ENCODE measurements around the gene PEAK1.

Gene PEAK1, protein sequence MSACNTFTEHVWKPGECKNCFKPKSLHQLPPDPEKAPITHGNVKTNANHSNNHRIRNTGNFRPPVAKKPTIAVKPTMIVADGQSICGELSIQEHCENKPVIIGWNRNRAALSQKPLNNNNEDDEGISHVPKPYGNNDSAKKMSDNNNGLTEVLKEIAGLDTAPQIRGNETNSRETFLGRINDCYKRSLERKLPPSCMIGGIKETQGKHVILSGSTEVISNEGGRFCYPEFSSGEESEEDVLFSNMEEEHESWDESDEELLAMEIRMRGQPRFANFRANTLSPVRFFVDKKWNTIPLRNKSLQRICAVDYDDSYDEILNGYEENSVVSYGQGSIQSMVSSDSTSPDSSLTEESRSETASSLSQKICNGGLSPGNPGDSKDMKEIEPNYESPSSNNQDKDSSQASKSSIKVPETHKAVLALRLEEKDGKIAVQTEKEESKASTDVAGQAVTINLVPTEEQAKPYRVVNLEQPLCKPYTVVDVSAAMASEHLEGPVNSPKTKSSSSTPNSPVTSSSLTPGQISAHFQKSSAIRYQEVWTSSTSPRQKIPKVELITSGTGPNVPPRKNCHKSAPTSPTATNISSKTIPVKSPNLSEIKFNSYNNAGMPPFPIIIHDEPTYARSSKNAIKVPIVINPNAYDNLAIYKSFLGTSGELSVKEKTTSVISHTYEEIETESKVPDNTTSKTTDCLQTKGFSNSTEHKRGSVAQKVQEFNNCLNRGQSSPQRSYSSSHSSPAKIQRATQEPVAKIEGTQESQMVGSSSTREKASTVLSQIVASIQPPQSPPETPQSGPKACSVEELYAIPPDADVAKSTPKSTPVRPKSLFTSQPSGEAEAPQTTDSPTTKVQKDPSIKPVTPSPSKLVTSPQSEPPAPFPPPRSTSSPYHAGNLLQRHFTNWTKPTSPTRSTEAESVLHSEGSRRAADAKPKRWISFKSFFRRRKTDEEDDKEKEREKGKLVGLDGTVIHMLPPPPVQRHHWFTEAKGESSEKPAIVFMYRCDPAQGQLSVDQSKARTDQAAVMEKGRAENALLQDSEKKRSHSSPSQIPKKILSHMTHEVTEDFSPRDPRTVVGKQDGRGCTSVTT (N-terminal part only)

DNA sequence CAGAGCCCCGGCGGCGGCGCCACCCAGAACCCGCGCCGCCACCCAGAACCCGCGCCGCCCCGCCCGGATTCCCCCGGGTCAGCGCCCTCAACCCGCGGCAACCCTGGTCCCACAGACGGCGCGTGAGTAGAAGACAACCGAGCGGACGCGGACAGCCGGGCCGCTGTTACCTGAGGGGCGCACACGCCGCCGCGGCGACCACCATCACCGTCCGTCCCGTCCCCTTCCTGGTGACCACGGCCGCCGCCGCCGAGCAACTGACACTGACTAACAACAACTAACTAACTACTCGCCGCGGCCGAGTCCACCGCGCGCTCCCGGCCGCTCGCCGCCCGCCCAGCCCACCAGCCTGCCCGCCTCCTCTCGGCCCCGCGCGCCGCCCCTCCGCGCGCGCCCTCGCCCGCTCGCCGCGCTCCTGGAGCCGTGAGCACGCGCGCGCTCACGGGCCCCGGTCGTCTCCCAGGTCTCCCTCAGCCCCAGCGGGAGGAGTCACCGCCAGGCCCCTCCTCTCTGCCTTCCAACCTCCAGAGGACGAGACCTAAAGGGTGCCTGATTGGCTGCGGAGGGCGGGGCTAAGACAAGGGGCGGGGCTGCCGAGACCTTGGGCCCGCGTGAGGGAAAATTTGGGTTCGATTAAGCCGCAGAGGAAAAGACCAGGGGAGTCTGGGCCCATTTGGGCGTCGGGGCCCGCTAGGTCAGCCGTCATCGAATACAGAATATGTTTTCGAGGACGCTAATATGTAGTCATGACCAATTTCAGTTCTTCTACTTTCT, at the start of gene PEAK1:
TSS of gene PEAK1 (minus strand) at position 269 of the 774 bp plus-strand sequence. CDS start 238,178 bp downstream, outside the sequence.
- in situ Hi-C loops (cut with MboI; ENCODE audit: low sequenced_read_pairs): no loop called here

DNA sequence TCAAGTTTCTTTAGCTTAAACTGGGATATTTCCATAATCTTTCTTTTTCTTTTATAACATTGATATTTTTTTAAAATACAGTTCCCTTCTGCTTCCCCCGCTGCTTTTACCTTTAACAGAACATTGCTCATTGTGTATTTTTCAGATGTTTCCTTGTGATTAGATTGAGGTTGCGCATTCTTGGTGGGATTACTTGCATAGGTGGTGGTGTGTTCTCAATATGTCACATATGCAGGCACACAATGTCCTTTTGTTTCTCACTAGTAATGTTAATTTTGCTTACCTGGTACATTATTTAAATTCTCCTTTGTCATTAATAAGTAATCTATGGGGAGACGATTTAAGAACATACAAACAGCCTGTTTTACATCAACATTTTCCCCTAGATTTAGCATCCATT, 49.0 kb upstream of the PEAK1 start:
- in situ Hi-C loops (cut with MboI; ENCODE audit: low sequenced_read_pairs): no loop called here

DNA sequence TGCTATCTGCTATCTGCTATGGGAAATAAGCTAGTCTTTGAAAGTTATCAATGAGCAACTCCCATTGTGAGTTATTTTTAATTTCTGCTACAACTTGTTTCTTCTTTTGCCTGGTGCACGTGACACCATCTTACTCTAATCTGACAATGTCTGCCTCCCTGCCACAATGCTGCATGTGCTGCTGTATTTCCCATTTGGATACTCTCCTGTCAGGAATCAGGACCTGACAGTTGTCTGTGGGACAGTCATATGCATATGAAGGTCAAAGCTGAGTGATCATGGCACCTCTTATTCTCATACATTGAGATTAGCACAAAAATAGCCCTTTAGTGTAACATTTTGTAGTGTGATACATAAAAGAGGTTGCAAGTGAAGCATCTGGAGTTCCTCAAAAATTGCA, 46.6 kb upstream of the PEAK1 start:
- in situ Hi-C loops (cut with MboI; ENCODE audit: low sequenced_read_pairs): no loop called here

DNA sequence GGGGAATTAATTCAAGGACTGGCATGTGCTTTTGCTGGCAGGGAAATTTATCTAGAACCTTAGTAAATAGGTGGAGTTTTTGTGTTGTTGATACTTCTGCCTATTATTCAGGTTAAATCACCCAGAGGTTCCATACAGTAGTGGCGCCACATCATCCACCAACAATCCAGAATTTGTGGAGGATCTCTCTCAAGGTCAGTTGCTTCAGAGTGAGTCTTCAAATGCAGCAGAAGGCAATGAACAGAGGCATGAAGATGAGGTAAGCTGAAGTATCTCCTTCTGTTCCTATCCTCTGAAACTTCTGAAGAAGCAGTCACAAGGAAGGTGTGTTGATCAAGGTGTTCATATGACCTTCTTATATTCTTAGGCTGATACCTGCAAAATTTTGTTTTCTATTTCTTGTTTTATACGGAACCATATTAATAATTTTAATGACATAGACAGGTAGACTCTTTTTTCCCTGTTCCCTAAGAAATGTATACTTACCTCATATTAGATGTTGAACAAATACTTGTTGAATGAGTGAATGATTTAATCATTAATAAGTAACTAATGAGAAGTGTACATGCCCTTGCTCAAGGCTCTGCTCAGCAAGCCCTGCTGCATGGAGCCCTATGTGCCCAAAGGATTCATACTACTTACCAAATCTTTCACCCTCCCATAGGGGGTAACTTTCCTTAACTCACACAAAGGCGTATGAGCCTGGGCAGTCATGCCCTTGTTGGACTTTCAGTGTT, 44.4 kb upstream of the PEAK1 start:
- in situ Hi-C loops (cut with MboI; ENCODE audit: low sequenced_read_pairs): no loop called here

DNA sequence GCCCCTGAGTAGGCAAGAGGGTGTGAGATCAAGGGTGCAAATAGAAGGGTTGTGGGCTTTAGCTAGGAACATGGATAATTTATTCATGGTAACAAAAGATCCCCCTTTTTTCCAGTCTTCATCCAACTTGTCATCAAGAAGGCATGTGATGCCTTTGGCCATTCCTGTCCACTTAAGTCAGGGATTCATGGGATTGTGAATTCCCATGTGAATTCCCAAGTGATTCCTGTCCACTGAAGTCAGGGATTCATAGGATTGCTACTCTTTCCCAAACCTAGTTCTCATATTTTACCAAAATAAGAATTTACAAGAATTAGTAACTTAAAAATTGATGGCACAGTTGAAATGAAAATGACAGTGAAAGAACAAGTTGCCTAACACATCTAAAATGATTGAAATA, 41.6 kb upstream of the PEAK1 start:
- in situ Hi-C loops (cut with MboI; ENCODE audit: low sequenced_read_pairs): no loop called here

DNA sequence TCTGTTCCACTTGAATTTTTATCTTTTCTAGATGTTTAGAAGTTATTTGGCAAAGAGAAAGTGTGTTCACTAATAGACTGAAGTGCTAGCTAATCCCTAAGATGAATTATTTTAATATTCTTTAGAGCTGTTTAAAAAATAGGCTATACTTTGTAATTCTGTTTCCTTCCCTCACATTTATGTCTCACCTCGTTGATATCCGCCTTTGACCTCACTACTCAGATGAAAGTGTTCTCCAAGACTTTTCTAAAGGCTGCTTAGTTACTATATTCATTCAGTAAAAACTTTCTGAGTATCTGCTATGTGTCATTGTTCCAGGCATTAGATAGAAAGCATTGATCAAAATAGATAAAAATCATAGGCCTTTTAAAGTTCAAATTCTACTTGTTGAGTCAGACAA, 39.1 kb upstream of the PEAK1 start:
- in situ Hi-C loops (cut with MboI; ENCODE audit: low sequenced_read_pairs): no loop called here

DNA sequence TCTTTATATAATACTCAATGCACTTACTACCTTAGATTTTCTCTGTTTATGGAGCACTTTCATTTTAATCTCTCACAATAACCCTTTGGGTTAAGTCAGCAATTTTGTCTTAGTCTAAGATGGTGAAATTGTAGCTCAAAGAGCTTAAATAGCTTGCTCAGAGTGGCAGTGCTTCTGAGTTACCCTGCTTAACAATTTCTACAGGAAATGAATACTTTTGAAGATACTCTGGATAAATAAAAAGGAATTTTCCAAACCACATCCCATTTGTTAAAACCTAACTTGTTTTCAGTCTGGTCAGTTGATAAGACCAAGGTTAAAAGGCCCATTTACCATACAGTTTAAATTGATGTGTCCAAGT, 38.0 kb upstream of the PEAK1 start:
- in situ Hi-C loops (cut with MboI; ENCODE audit: low sequenced_read_pairs): no loop called here

DNA sequence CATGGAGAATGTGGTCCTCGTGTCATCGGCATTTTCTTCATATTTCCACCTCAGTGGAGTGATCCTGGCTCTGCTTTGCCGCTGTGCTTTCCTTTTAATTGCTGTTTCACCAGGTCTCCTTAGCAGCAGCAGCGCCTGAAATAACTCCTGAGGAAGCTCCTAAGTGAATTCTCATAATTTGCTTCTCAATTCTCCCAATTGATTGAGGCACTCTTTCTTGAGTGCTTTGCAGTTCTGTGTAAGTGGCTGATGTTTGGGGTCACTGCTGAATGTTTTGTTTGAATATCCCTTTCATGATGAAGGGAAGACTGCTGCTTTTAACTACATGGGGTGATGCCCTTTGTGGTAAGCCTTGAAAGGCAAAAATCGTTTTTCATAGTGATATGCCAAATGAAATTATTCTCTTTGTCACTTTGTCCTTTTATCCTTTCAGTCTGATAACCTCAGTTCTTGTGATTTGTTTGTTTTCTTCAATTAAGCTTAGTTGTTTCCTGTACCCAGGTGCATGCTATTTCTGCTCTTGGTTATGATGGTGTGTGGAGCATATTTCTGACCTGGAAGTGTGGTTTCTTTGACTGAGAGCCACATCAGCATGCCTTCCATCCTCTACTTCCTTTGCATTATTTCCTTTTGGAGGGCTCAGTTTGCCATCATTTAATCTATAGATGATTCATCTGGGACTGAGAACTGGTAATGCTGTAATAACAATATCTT, 37.4 kb upstream of the PEAK1 start:
- in situ Hi-C loops (cut with MboI; ENCODE audit: low sequenced_read_pairs): no loop called here

DNA sequence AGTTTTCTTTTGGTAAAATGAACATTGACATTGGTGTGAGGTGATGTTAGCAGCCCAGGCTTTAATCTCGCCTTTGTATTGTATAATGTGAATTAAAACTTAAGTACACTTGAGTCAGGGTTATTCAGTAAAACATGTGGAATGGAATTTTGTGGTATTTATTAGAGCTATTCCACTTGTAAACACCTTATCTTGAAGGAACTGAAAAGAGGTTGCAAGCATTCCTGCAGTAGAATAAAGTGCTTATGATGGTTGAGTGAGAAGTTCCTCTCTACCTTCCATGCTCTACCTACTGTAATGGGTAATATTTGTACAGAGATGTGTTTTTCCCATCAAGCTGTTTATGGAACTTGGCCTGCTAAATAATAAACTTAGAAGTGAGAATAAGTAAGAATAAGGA, 36.8 kb upstream of the PEAK1 start:
- in situ Hi-C loops (cut with MboI; ENCODE audit: low sequenced_read_pairs): no loop called here

DNA sequence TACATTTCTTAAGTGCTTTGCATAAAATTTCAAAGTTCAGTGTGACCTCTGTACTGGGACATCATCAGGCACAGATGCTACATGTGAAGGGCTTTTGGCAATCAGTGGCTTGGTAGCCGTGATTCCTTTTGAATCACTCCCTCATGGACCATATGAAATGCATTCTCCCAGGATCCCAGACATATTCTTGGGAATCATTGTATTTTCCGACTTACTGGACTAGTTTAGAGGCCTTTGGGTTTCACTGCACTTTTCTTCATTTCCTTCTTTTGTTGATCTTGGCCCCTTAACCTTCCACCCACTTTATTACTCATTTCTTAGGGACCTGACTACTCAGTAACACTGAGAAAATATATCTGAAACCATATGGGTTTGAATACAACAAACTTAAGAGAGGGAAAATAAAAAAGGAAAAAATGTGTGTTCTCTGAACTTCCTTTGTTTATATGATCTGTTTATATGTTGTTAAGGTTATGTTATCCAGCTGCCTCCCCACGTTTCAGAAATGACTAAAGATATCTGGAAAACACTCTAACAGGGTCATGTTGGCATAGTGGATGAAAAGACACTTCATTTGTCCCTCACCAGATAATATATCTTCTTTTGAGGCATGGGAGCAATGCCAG, 35.9 kb upstream of the PEAK1 start:
- in situ Hi-C loops (cut with MboI; ENCODE audit: low sequenced_read_pairs): no loop called here

DNA sequence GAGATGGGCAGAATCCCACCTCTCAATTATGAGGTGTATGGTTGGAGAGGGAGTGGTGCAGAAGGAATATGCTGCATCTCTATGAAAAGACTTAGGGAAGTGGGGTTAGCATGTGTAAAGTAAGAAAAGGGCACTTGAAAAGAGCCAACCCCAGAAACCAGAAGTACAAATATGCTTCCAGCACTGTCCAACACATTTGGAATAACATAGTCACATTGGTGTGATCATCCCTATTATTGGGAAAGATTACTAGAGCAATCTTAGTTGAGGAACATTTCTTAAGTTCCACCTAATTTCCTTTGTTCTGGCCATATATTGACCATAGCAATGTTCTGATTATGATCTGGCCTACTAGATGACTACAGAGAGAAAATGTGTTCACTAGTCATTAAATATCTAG, 35.0 kb upstream of the PEAK1 start:
- in situ Hi-C loops (cut with MboI; ENCODE audit: low sequenced_read_pairs): no loop called here

DNA sequence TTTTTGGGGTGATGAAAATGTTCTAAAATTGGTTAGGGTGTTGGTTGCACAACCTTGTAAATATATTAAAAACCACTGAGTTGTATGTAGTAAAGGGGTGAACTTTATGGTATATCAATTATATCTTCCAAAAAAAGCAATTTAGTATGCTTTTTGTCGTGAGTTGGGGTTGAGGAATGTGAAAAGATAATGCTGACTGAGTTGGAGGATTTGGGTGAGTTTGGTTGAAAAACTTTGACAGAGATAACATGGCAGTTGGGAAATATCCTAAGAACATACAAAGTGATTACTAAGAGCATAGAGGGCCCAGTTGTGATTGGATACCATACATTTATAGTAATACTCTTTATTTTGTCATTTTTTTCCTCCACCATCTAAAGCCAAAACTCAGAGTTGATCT, 34.4 kb upstream of the PEAK1 start:
- in situ Hi-C loops (cut with MboI; ENCODE audit: low sequenced_read_pairs): no loop called here

DNA sequence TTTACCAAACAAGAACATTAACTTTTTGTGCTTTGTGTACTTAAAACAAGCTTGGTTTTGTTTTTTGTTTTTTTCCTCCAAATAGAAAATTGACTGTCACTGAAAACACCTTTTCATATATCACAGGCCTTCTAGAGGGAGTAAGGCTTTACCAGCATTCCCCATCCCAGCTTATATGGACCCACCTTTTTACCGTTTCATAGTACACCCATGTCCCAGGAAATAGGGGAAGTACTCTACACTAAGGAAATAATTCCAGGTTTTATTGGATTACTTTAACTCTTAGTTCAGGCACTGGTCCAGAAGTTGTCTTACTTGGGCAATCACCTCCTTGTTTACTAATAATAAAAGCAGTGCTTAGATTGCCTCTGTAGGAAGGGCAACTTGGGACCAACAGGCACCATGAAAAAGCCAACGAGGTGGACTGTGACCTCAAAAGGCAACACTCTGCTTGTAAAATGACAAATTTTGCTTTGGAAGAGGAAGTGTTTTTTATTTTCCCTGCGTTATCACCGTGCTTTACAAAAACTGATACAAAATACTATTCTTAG, 27.0 kb upstream of the PEAK1 start:
- in situ Hi-C loops (cut with MboI; ENCODE audit: low sequenced_read_pairs): no loop called here

DNA sequence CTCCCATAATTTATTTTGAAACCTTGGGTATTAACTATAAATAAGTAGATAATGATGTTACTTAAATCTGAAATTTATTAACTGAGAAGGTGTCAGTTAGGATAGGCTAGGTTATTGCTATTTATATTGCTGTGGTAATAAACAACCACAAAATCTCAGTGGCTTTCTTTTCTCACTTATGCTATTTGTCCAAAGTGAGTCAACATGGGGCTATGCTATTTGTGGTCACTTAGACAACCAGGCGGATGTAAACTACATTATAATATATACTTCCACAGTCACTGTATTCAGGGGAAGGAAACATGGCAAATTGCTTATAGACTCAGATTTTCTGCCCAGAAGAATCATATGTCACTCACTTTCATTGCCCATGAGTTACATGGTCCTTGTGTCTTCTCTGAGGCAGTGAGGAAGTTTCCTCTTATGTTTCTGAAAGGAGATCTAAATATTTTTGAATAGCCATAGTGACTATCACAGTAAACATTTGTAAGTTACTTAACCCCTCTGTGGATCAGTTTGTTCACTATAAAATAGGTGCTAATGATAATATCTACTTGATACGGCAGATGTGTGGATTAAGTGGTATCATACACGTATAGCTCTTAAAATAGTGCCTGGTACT, 20.6 kb upstream of the PEAK1 start:
- in situ Hi-C loops (cut with MboI; ENCODE audit: low sequenced_read_pairs): no loop called here

DNA sequence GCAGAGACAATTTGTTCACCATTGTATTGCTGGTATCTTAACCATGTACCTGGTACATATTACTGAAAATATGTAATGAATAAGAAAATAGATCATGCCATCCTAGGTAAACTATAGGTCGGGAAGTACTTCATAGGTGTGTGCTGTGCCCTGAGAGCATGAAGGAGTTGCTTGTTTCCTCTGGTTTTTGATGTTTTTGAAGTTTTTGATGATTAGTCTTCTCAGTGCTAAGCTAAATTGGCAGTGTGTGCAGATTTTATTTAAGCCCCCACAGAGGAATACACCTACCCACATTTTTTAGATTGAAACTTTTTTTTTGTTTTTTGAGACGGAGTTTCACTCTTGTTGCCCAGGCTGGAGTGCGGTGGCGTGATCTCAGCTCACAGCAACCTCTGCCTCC, 17.4 kb upstream of the PEAK1 start:
- in situ Hi-C loops (cut with MboI; ENCODE audit: low sequenced_read_pairs): no loop called here

DNA sequence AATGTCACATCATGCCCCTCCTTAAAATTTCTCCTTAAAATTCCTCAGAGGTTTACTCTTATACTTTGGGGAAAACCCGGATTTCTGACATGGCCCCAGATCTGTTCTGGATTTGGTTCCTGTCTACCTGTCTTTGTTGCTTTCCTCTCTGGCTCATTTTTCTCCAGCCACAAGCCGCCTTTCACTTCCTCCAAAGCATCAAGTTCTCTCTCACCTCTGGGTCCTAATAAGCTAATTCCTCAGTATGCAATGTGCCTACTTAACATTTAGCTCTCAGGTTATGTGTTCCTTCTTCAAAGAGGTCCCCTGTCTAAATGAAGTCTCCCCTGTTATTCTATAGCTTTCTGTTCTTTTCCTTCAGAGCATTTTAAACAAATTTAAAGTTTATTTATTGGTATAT, 16.9 kb upstream of the PEAK1 start:
- in situ Hi-C loops (cut with MboI; ENCODE audit: low sequenced_read_pairs): no loop called here

DNA sequence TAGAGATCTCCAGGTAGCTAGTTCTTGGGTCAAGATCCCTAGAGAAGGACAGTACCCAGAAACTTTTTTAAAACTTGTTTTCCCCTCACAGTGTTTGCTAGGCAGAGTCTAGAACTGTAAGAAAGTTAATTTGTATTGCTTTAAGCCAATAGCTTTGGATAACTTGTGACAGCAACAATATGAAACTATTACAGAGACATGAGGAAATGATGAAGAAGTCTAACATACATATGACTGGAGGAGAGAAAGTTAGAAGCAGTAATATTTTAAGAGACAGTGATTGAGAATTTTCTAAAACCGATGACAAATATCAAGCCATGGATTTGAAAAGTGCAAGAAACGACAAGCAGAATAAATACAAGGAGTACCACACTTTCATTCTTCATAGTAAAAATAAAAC, 10.7 kb upstream of the PEAK1 start:
- in situ Hi-C loops (cut with MboI; ENCODE audit: low sequenced_read_pairs): no loop called here

DNA sequence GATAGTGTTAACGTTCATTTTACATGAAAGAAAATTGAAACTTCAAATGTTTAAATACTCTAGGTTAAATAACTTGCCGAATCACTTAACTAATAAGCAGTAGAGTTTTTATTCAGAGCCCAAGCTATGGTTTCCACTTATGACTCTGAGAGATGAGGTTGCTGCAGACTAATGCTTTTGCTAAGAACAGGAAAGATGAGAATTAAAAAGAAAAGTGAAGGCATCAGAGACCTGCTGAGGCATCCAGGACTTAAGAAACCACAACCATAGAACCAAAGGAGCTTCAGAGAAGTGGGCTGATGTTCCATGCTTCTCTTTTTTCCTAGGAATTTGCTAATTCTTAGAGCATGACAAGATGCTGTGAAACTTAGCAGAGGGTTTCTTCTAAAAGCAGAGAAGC, 10.3 kb upstream of the PEAK1 start:
- in situ Hi-C loops (cut with MboI; ENCODE audit: low sequenced_read_pairs): no loop called here

DNA sequence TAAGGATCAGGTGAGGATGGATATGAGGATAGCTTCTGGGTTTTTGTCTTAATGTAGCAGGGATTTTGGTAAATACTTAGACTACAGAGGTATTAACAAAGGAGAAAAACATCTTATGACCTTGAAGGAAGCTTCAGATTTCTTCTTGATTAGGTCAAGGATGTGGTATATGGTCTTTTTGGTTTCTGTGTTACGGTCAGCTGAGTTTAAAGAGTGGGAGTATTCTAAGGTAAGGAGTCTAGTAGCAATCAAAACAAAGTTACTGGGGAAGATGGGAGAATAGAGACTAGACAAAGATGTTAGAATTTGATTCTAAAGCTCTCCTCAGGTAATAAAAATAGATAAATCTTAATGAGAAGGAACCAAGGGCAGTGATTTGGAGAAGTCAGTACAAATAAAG, 7.0 kb upstream of the PEAK1 start:
- in situ Hi-C loops (cut with MboI; ENCODE audit: low sequenced_read_pairs): no loop called here
